Esophagus squamous epithelium (tissue), 5 donors: ENCODE results near the gene PLAGL2. TPM values are rescaled to one million over a fixed set of nuclear protein-coding genes. Genes with fewer than 3 reads are reported as not detected.

ENCODE experiments used
- DNase-seq: peaks from one replicate; lab custom pipeline; 2025; lab: John Stamatoyannopoulos, UW
- H3K27ac ChIP-seq, 4 donors: fragments of 200-600 bp; sonication (generic); one replicate each; pipeline ENCODE4 v1.5.1; 2016 to 2019; ENCODE audit warnings: mild to moderate bottlenecking in 1 of 4
- H3K27me3 ChIP-seq, 4 donors: fragments of 200-600 bp; sonication (generic); 1 replicate in 3 of 4; 2 replicates in 1 of 4; pipeline versions ENCODE4 v1.5.1 to v1.6.0; 2017 to 2021; ENCODE audit warnings: antibody characterized with exemption in 1 of 4
- H3K36me3 ChIP-seq, 3 donors: fragments of 200-600 bp; sonication (generic); one replicate each; pipeline ENCODE4 v1.5.1; 2016 to 2019
- H3K4me1 ChIP-seq, 3 donors: fragments of 200-600 bp; sonication (generic); one replicate each; pipeline ENCODE4 v1.5.1; 2017 to 2019
- H3K4me3 ChIP-seq, 4 donors: fragments of 200-600 bp; sonication (generic); 1 replicate in 3 of 4; 2 replicates in 1 of 4; pipeline ENCODE4 v1.5.1; 2016 to 2019; ENCODE audit warnings: mild to moderate bottlenecking in 2 of 4, moderate library complexity in 1 of 4
- H3K9me3 ChIP-seq, 3 donors: fragments of 200-600 bp; sonication (generic); one replicate each; pipeline ENCODE4 v1.5.1; 2016 to 2019
- CTCF ChIP-seq, 6 experiments: fragments of 450-650 bp in 4 of 6; fragments of 200-600 bp in 2 of 6; sonication (generic) in 2 of 6; IDR thresholded peaks; one replicate each; pipeline ENCODE4 v1.5.1; 2016 to 2019; ENCODE audit warnings: antibody characterized with exemption in 6 of 6, mild to moderate bottlenecking in 4 of 6, moderate library complexity in 4 of 6
- POLR2A ChIP-seq, 4 donors: fragments of 450-650 bp; IDR thresholded peaks; one replicate each; pipeline ENCODE4 v1.6.1; 2017; ENCODE audit warnings: antibody characterized with exemption in 4 of 4, mild to moderate bottlenecking in 4 of 4, moderate library complexity in 3 of 4
- WGBS, 2 donors: methylation state at CpG; one replicate each; pipeline ENCODE4 v1.1.5; 2018; 5-methylcytosine and 5-hydroxymethylcytosine counted together
- intact Hi-C: fragments of 100-400 bp; cut with DNase I; formaldehyde crosslinking; loops from one replicate; pipeline ENCODE4 v1.15.0; 2022
- total RNA-seq, 4 donors: library from RNA; depleted of rRNA; stranded (reverse); fragments of >200 nt; gene quantifications; one replicate each; pipeline ENCODE4 v1.1.0, GENCODE V29; 2016
- donor health status: DM: yes; HTN: yes; CAD: no.

PLAGL2 gene
- total RNA-seq, 4 donors from 2014 or later, result 6.2 to 14.0 (median 11.2) TPM

GRCh38 chr20:32158943-32159660 lies 48.4 kb downstream of the PLAGL2 start:
- no peak overlapping the region for H3K4me3 ChIP-seq
- 88 to 92% methylated on average over 4 of the region's 4 CpGs for WGBS, 2 donors
- H3K36me3 ChIP-seq, result peaks cover 33 to 96% (median 34%) of the 10 kb centered on the region in 3 donors
- H3K4me1 ChIP-seq, result peaks cover 0 to 14% (median 10%) of the 10 kb centered on the region in 3 donors
- no peak for DNase-seq
- no peak overlapping the region for H3K27ac ChIP-seq
- intact Hi-C loops, result no loop called here
- no peaks in the 10 kb centered on the region for H3K9me3 ChIP-seq
- H3K27me3 ChIP-seq, result no peaks in the 10 kb centered on the region
- TF ChIP-seq POLR2A (IDR thresholded peaks at IDR 0.05) (no peak), CTCF (IDR thresholded peaks at IDR 0.05) (no peak)

GRCh38 chr20:32158351-32158750 lies 49.2 kb downstream of the PLAGL2 start:
- intact Hi-C loops, result no loop called here
- DNase-seq, result no peak
- Histone ChIP-seq H3K4me1 (peaks cover 0 to 14% (median 10%) of the 10 kb centered on the region in 3 donors), H3K36me3 (peaks cover 33 to 96% (median 39%) of the 10 kb centered on the region in 3 donors), H3K27me3 (no peaks in the 10 kb centered on the region), H3K9me3 (no peaks in the 10 kb centered on the region), H3K27ac (no peak overlapping the region), H3K4me3 (no peak overlapping the region)
- no peak for TF ChIP-seq CTCF (IDR thresholded peaks at IDR 0.05)
- TF ChIP-seq POLR2A (IDR thresholded peaks at IDR 0.05), result no peak
- 83 to 95% methylated on average over 1 to 9 of the region's 11 CpGs for WGBS, 2 donors

GRCh38 chr20:32157611-32158010 lies 49.9 kb downstream of the PLAGL2 start:
- DNase-seq, result no peak
- Histone ChIP-seq H3K4me1 (peaks cover 0 to 14% (median 10%) of the 10 kb centered on the region in 3 donors), H3K4me3 (no peak overlapping the region), H3K9me3 (no peaks in the 10 kb centered on the region), H3K27ac (no peak overlapping the region), H3K27me3 (no peaks in the 10 kb centered on the region), H3K36me3 (peaks cover 33 to 96% (median 43%) of the 10 kb centered on the region in 3 donors)
- intact Hi-C loops, result no loop called here
- TF ChIP-seq POLR2A (IDR thresholded peaks at IDR 0.05) (no peak), CTCF (IDR thresholded peaks at IDR 0.05) (no peak)
- WGBS, 2 donors, result 87 to 93% methylated on average over 5 to 7 of the region's 14 CpGs

- H3K27ac ChIP-seq, result peak overlapping the region in 3 of 4 donors; percentile 26 to 52 (median 29)
- H3K4me1 ChIP-seq, result peaks cover 0 to 14% (median 10%) of the 10 kb centered on the region in 3 donors
- no peak overlapping the region for H3K4me3 ChIP-seq
- H3K36me3 ChIP-seq, result peaks cover 26 to 96% (median 41%) of the 10 kb centered on the region in 3 donors
- 37 to 49% methylated on average over 10 to 11 of the region's 11 CpGs for WGBS, 2 donors
- H3K27me3 ChIP-seq, result no peaks in the 10 kb centered on the region
- TF ChIP-seq CTCF (IDR thresholded peaks at IDR 0.05) (peak in 3 of 6 experiments; percentile 4 to 16 (median 6)), POLR2A (IDR thresholded peaks at IDR 0.05) (no peak)
- no peaks in the 10 kb centered on the region for H3K9me3 ChIP-seq
- intact Hi-C loops, result no loop called here
- DNase-seq, result peak; percentile 37
Measured at GRCh38 chr20:32155017-32155981, 52.2 kb downstream of the PLAGL2 start.
